H9 (cell line): ENCODE results near the gene MAP3K7CL. TPM values are rescaled to one million over a fixed set of nuclear protein-coding genes. Genes with fewer than 3 reads are reported as not detected.

Experiments used
- DNase-seq: peaks from one replicate; pipeline ENCODE4 v3.0.0-alpha.2; 2017
- H2AFZ ChIP-seq: one replicate; pipeline ENCODE4 v1.6.1; 2013; ENCODE audit warnings: mild to moderate bottlenecking, low read length, control low read depth, moderate library complexity
- H2AK5ac ChIP-seq: 2 replicates; pipeline ENCODE4 v1.6.1; 2013; ENCODE audit warnings: low read length, control low read depth, mixed read lengths; ENCODE audit not compliant: insufficient read length
- H2BK120ac ChIP-seq: one replicate; pipeline ENCODE4 v1.6.1; 2013; ENCODE audit warnings: low read depth, mild to moderate bottlenecking, low read length, control low read depth, inconsistent platforms; ENCODE audit not compliant: poor library complexity, severe bottlenecking
- H2BK12ac ChIP-seq: 2 replicates; pipeline ENCODE4 v1.6.1; 2013; ENCODE audit warnings: low read length, control low read depth, mixed read lengths, low read depth; ENCODE audit not compliant: insufficient read length
- H2BK15ac ChIP-seq: 2 replicates; pipeline ENCODE4 v1.6.1; 2013; ENCODE audit warnings: low read depth, low read length, control low read depth
- H2BK20ac ChIP-seq: one replicate; pipeline ENCODE4 v1.6.1; 2013; ENCODE audit warnings: low read depth, mild to moderate bottlenecking, low read length, control low read depth, inconsistent platforms; ENCODE audit not compliant: poor library complexity, severe bottlenecking
- H2BK5ac ChIP-seq: 2 replicates; pipeline ENCODE4 v1.6.1; 2013; ENCODE audit warnings: low read length, control low read depth, mixed read lengths; ENCODE audit not compliant: insufficient read length
- H3K14ac ChIP-seq: 2 replicates; pipeline ENCODE4 v1.6.1; 2013; ENCODE audit warnings: low read length, control low read depth; ENCODE audit not compliant: insufficient read depth
- H3K18ac ChIP-seq: 2 replicates; pipeline ENCODE4 v1.6.1; 2013; ENCODE audit warnings: low read depth, mild to moderate bottlenecking, mixed read lengths, low read length, control low read depth; ENCODE audit not compliant: insufficient read length
- H3K23ac ChIP-seq: 2 replicates; pipeline ENCODE4 v1.6.1; 2013; ENCODE audit warnings: low read length, control low read depth, mixed read lengths, low read depth; ENCODE audit not compliant: insufficient read length
- H3K23me2 ChIP-seq: 2 replicates; pipeline ENCODE4 v1.6.1; 2013; ENCODE audit warnings: low read depth, mild to moderate bottlenecking, mixed read lengths, low read length, control low read depth; ENCODE audit not compliant: insufficient read length, poor library complexity, severe bottlenecking
- H3K27ac ChIP-seq: 2 replicates; pipeline ENCODE4 v1.5.1; 2013; ENCODE audit warnings: low read length, control low read depth, mixed read lengths, low read depth; ENCODE audit not compliant: insufficient read length
- H3K27me3 ChIP-seq: 2 replicates; pipeline ENCODE4 v1.6.1; 2013; ENCODE audit warnings: low read length, control low read depth, inconsistent platforms; ENCODE audit not compliant: insufficient read depth
- H3K4ac ChIP-seq: 2 replicates; pipeline ENCODE4 v1.6.1; 2013; ENCODE audit warnings: low read depth, mild to moderate bottlenecking, control low read depth, inconsistent platforms, low read length, moderate library complexity
- H3K4me1 ChIP-seq: 2 replicates; pipeline ENCODE4 v1.6.1; 2013; ENCODE audit warnings: low read length, control low read depth, inconsistent platforms; ENCODE audit not compliant: insufficient read depth
- H3K4me2 ChIP-seq: 2 replicates; pipeline ENCODE4 v1.6.1; 2013; ENCODE audit warnings: low read length, control low read depth, mixed read lengths; ENCODE audit not compliant: insufficient read length, insufficient read depth
- H3K56ac ChIP-seq: 2 replicates; pipeline ENCODE4 v1.6.1; 2013; ENCODE audit warnings: low read depth, mild to moderate bottlenecking, mixed read lengths, low read length, control low read depth; ENCODE audit not compliant: insufficient read length
- H3K79me1 ChIP-seq: 2 replicates; pipeline ENCODE4 v1.6.1; 2013; ENCODE audit warnings: low read depth, mild to moderate bottlenecking, moderate library complexity, low read length, control low read depth, inconsistent platforms; ENCODE audit not compliant: insufficient read depth, poor library complexity, severe bottlenecking
- H3K79me2 ChIP-seq: 2 replicates; pipeline ENCODE4 v1.6.1; 2013; ENCODE audit warnings: low read length, control low read depth, inconsistent platforms; ENCODE audit not compliant: insufficient read depth
- H3K9ac ChIP-seq: 2 replicates; pipeline ENCODE4 v1.6.1; 2013; ENCODE audit warnings: low read length, control low read depth, mixed read lengths; ENCODE audit not compliant: insufficient read length; ENCODE audit errors: extremely low read depth
- H3K9me3 ChIP-seq: one replicate; pipeline ENCODE4 v1.6.1; 2013; ENCODE audit warnings: low read depth, low read length, inconsistent platforms; ENCODE audit not compliant: control insufficient read depth
- H3T11ph ChIP-seq: one replicate; pipeline ENCODE4 v1.6.1; 2013; ENCODE audit warnings: mild to moderate bottlenecking, low read length, control low read depth, inconsistent platforms
- H4K20me1 ChIP-seq: one replicate; pipeline ENCODE4 v1.6.1; 2013; ENCODE audit not compliant: control insufficient read depth, insufficient read length, insufficient read depth
- H4K5ac ChIP-seq: 2 replicates; pipeline ENCODE4 v1.6.1; 2013; ENCODE audit warnings: low read depth, mild to moderate bottlenecking, mixed read lengths, low read length, control low read depth; ENCODE audit not compliant: insufficient read length
- H4K8ac ChIP-seq: replicated peaks from 2 replicates; pipeline ENCODE4 v1.6.1; 2013; ENCODE audit warnings: low read length, control low read depth, mixed read lengths, low read depth; ENCODE audit not compliant: insufficient read length
- H4K91ac ChIP-seq: 2 replicates; pipeline ENCODE4 v1.6.1; 2013; ENCODE audit warnings: low read depth, mild to moderate bottlenecking, moderate library complexity, mixed read lengths, low read length, control low read depth; ENCODE audit not compliant: insufficient read length
- H3K27ac Mint-ChIP-seq, 3 experiments: 2 replicates in 2 of 3; 3 replicates in 1 of 3; pipeline ENCODE4 v1.8.0; 2020 to 2021; ENCODE audit warnings: mixed read lengths in 3 of 3, mild to moderate bottlenecking in 1 of 3, moderate library complexity in 1 of 3
- H3K27me3 Mint-ChIP-seq: 2 replicates; pipeline ENCODE4 v1.8.0; 2021; ENCODE audit warnings: low read depth, mild to moderate bottlenecking, moderate library complexity, mixed read lengths
- H3K36me3 Mint-ChIP-seq, 3 experiments: 2 replicates in 2 of 3; 3 replicates in 1 of 3; pipeline ENCODE4 v1.8.0; 2020 to 2021; ENCODE audit warnings: low read depth in 3 of 3, mixed read lengths in 3 of 3; ENCODE audit not compliant: insufficient read depth in 1 of 3
- H3K4me1 Mint-ChIP-seq, 2 experiments: 2 replicates each; pipeline ENCODE4 v1.8.0; 2020; ENCODE audit warnings: mixed read lengths in 2 of 2
- H3K4me3 Mint-ChIP-seq, 2 experiments: 2 replicates in 1 of 2; 3 replicates in 1 of 2; pipeline ENCODE4 v1.8.0; 2020 to 2021; ENCODE audit warnings: mild to moderate bottlenecking in 2 of 2, mixed read lengths in 2 of 2, moderate library complexity in 1 of 2
- H3K9me3 Mint-ChIP-seq, 2 experiments: 2 replicates in 1 of 2; 3 replicates in 1 of 2; pipeline ENCODE4 v1.8.0; 2020; ENCODE audit warnings: mild to moderate bottlenecking in 2 of 2, mixed read lengths in 2 of 2, moderate library complexity in 1 of 2
- CTCF ChIP-seq: fragments of 200-600 bp; sonication (generic); conservative IDR thresholded peaks from 3 replicates; pipeline ENCODE4 v1.8.0; 2021; ENCODE audit warnings: antibody characterized with exemption, mild to moderate bottlenecking
- WGBS: extraction: QIAGEN DNeasy Blood & Tissue Kit; methylation state at CpG from one replicate; pipeline ENCODE4 v1.1.7; 2013; ENCODE audit warnings: missing lambda C conversion rate, low lambda C conversion rate, mixed read lengths; ENCODE audit not compliant: insufficient read length; ENCODE audit errors: extremely low coverage; 5-methylcytosine and 5-hydroxymethylcytosine counted together
- total RNA-seq: library from RNA; stranded (reverse); gene quantifications from 2 replicates; pipeline ENCODE4 v1.2.1, GENCODE V29; 2021

Gene MAP3K7CL
- total RNA-seq, 1 experiment from 2014 or later = not detected

- no peak for TF ChIP-seq CTCF
- no peak overlapping the region for H3K9ac ChIP-seq
- no peaks in the 10 kb centered on the region for H3K79me1 ChIP-seq
- no peak overlapping the region for H3K56ac ChIP-seq
- no peak overlapping the region for H2BK20ac ChIP-seq
- H3K23me2 ChIP-seq = no peaks in the 10 kb centered on the region
- H3T11ph ChIP-seq = no peak overlapping the region
- H3K27me3 ChIP-seq = no peaks in the 10 kb centered on the region
- H3K23ac ChIP-seq = no peak overlapping the region
- H3K27ac ChIP-seq = no peak overlapping the region
- peaks cover 6 to 7% of the 10 kb centered on the region in 2 experiments for H3K4me1 Mint-ChIP-seq
- H2BK15ac ChIP-seq = no peak overlapping the region
- no peak overlapping the region for H2BK120ac ChIP-seq
- no peaks in the 10 kb centered on the region for H3K4me1 ChIP-seq
- no peak for DNase-seq
- H3K27me3 Mint-ChIP-seq = peaks cover 6% of the 10 kb centered on the region
- H2BK12ac ChIP-seq = no peak overlapping the region
- H3K36me3 Mint-ChIP-seq = no peaks in the 10 kb centered on the region; a peak in 1 of 7 replicates
- H3K4ac ChIP-seq = no peak overlapping the region
- H2BK5ac ChIP-seq = no peak overlapping the region
- H4K20me1 ChIP-seq = no peaks in the 10 kb centered on the region
- H3K18ac ChIP-seq = no peak overlapping the region
- no peaks in the 10 kb centered on the region for H3K79me2 ChIP-seq
- no CpG with 5 or more reads among the region's 8 CpGs for WGBS
- H2AFZ ChIP-seq = no peak overlapping the region
- H3K9me3 Mint-ChIP-seq = peaks cover 0 to 2% of the 10 kb centered on the region in 2 experiments; a peak in 1 of 5 replicates
- no peak overlapping the region for H4K8ac ChIP-seq
- H2AK5ac ChIP-seq = no peak overlapping the region
- H4K91ac ChIP-seq = no peak overlapping the region
- no peak overlapping the region for H3K27ac Mint-ChIP-seq
- H3K4me3 Mint-ChIP-seq = no peak overlapping the region
- no peak overlapping the region for H3K14ac ChIP-seq
- H3K9me3 ChIP-seq = no peaks in the 10 kb centered on the region
- H4K5ac ChIP-seq = no peak overlapping the region
- H3K4me2 ChIP-seq = no peak overlapping the region
These were observed 34.0 kb upstream of the MAP3K7CL start for GRCh38 chr21:29096218-29097015.
